Islet of Langerhans (tissue), 1 donor: ENCODE results near the gene TCTA.

Experiments used
- FAIRE-seq: peaks from one replicate; lab custom pipeline; 2011; peaks lifted over from hg19 to GRCh38; lab: Jason Lieb, UNC

Gene TCTA

DNA sequence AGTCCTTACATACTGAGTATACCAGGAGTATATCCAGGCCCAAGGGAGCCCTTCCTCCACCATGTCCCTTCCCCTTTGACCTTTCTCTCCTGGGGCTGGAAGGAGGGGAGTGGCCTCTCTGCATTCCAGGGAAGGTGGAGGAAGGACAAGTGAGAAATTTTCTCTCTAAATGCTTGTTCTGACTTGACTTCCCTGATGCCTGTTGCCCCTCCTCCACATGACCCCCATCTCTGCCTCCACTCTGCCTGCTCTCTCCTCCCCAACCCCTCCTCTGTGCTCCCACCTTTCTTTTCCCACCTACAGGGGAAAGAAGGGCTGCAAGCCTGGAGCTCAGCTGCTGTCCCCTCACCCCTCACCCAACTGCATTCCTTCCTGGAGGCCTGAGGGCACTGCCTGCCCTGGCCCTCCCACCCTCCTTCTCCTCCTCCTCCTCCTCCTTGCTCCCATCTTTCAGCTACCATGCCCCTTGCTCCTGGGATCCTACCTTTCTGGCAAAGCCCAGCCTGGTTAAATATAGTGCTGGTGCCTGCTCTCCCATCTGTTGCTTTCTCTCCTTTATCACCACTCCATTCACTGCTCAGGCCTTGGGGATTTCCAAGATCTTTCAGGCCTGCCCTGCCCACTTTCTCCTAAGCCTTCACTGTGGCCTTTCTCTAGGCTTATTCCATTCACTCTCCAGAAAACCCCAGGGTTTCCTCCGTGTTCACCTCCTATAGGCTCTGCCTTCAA, 49.4 kb downstream of the TCTA start:
- no peak for FAIRE-seq

DNA sequence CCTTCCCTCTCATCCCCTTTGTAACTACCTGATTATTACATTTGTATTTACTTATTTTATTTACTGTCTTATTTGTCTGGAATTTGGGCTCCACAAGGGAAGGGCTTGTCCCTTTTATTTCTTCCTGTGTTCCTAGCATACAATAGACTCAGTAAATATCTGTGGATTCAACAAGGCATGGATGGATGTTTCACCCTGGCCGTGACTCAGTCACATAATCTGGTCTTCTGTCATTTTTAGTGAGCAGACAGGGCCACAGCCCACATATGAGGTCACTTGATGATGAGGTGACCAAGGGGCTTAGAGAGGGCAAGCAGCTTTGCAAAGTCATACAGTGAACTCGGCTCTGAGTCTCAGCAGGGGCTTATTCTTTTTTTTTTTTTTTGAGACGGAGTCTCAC, 50.0 kb downstream of the TCTA start:
- no peak for FAIRE-seq

DNA sequence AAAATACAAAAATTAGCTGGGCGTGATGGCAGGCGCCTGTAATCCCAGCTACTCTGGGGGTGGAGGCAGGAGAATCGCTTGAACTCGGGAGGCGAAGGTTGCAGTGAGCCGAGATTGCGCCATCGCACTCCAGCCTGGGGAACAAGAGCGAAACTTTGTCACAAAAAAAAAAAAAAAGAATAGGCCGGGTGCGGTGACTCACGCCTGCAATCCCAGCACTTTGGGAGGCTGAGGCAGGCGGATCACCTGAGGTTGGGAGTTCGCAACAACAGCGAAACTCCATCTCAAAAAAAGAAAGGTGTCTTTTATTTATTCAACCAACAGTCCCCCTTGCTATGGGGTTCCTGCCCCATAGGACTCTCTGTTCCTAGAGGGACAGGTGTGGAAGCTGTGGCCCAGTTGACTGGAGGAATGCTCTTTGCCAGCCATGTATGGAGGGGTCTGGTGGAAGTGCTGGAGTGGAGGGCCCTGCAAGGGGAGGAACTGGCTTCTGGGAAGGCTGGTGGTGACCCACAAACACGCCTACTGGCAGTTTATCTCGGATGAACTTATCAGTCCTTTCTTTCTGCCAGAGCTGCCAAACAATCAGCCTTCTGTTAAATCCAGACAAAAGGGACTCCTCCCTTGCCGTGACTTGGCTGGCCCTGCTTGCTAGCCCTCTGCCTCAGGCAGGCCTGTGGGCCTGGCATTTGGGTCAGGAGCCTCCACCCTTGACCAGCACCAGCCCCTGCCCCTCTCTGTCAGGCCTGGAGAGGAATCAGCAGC, 53.2 kb downstream of the TCTA start:
- FAIRE-seq: no peak
